ENCODE results near the gene NLGN4Y.
"Not testable (repeated sequence)": the region's sequence is repeated elsewhere in the genome, so short reads cannot be mapped to it uniquely, and the experiment has no call there.

Gene NLGN4Y

GRCh38 chrY:14834103-14835060 is 310.1 kb downstream of the NLGN4Y start:
- peak; percentile 2 for DNase-seq (ENCODE audit: low spot score)

GRCh38 chrY:14837466-14837865 is 313.1 kb downstream of the NLGN4Y start:
- no peak for DNase-seq (ENCODE audit: low spot score)

- DNase-seq (ENCODE audit: low spot score): no peak
Observed at GRCh38 chrY:14850734-14851133, 326.4 kb downstream of the NLGN4Y start.

- no peak for DNase-seq (ENCODE audit: low spot score)
Observed at GRCh38 chrY:14860448-14860847, 336.1 kb downstream of the NLGN4Y start.

GRCh38 chrY:14861033-14861432 is 336.7 kb downstream of the NLGN4Y start:
- not testable (repeated sequence) for DNase-seq (ENCODE audit: low spot score)

GRCh38 chrY:14871971-14872370 is 347.6 kb downstream of the NLGN4Y start:
- no peak for DNase-seq (ENCODE audit: low spot score)

Data from CD4-positive, alpha-beta T cell treated with Interleukin-2 at 100 ng/mL for 4 hours (primary cell).